HG02852 (cell line): Measurements from ENCODE around the gene HYOU1.
"Not testable (repeated sequence)": the region's sequence is repeated elsewhere in the genome, so short reads cannot be mapped to it uniquely, and the experiment has no call there.

Experiments used
- ATAC-seq: cut with Tn5 transposase; IDR thresholded peaks from one replicate; pipeline ENCODE4 v1.9.1; 2021; ENCODE audit warnings: mild to moderate bottlenecking, moderate library complexity; ENCODE audit not compliant: unreplicated experiment

HYOU1 gene

DNA sequence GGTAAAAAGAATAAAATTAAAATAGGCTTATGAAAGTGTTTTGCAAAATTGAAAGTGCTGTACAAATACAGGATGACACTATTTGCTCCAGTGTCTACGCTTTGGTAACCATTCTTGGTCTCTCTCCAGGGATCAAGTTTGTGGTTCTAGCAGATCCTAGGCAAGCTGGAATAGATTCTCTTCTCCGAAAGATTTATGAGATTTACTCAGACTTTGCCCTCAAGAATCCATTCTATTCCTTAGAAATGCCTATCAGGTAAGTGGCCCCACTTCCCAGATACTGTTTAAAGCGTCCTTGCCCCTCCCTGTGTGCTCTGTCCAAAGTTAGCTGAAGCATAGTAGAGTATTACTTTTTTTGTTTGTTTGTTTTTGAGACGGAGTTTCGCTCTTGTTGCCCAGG lies 35.4 kb downstream of the HYOU1 start:
- ATAC-seq: no peak

DNA sequence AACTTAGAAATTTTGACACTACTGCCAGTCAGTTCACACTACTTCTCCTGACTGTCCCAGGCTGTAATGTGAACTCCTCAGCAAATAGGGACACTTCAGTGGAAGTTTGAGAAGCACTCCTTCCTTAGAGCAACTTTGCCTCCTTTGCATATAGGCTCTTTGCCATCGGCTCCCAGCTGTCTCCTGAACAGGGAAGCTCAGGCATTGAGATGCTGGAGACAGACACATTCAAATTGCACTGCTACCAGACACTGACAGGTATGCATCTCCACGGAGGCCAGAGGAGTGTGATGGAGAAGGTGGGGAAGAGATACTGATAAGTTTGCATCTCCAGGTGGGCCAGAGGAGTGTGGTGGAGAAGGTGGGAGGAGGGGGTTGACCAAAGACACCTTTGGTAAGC lies 37.0 kb downstream of the HYOU1 start:
- ATAC-seq: no peak

DNA sequence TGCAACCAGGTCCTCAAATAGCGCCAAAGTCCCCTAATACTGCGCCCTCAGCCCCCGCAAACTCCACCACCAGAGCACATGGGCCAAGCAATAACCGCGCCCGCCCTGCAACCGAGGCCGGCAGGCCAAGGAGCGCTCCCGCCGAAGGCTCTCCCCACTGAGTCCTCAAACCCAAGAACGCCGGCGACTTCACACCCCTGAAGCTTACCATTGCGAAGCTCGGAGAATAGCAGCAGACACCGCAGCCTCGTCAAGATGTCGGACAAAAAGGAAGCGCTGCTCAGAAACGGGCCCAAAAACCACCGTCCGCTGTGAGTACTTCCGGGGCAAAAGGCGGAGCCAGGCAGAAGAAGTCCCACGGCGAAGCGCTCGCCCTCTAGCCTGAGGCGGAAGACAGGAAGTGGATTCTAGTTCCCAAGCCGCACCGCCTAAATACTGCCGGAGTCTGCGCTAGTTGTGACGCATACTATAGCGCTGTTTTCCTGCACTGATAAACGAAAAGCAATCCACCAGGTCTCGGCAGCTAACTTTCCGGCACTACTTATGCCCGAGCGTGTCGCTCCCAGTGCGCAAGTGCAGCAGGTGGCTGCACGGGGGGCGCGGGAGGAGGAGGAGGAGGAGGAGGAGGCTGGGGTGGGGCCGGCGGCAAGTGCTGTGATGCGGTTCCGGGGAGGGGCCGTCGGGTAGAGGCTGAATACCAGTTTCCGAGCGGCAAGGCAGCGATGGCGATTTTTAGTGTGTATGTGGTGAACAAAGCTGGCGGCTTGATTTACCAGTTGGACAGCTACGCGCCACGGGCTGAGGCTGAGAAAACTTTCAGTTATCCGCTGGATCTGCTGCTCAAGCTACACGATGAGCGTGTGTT lies 38.7 kb downstream of the HYOU1 start, which contains the start of the genes RPS25 and TRAPPC4:
Gene RPS25, minus strand, starts transcription at position 270 of the 865 bp plus-strand sequence. Its CDS starts 59 bp downstream, at position 211.
Gene TRAPPC4, plus strand, starts transcription at position 693 of the 865 bp plus-strand sequence. Its CDS starts 30 bp downstream, at position 723.
- peak; percentile 83 for ATAC-seq

DNA sequence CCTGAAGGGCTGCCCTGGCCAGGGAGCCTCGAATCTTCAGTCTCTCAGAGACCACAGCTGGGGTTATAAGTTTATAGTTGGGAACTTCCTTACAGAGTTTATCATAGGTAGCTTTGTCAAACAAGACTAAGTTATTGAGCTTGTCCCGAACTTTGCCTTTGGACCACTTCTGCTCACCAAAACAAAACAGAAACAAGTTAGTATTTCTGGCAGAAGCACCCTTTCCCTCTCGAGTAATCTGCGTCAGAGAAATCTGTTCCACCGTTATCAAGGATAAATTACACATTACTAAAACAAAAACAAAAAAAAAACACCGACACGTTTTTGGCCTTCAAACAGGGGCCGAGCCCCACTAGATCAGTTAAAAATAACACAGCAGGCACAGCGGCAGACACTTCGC lies 39.6 kb downstream of the HYOU1 start:
- ATAC-seq: not testable (repeated sequence)

DNA sequence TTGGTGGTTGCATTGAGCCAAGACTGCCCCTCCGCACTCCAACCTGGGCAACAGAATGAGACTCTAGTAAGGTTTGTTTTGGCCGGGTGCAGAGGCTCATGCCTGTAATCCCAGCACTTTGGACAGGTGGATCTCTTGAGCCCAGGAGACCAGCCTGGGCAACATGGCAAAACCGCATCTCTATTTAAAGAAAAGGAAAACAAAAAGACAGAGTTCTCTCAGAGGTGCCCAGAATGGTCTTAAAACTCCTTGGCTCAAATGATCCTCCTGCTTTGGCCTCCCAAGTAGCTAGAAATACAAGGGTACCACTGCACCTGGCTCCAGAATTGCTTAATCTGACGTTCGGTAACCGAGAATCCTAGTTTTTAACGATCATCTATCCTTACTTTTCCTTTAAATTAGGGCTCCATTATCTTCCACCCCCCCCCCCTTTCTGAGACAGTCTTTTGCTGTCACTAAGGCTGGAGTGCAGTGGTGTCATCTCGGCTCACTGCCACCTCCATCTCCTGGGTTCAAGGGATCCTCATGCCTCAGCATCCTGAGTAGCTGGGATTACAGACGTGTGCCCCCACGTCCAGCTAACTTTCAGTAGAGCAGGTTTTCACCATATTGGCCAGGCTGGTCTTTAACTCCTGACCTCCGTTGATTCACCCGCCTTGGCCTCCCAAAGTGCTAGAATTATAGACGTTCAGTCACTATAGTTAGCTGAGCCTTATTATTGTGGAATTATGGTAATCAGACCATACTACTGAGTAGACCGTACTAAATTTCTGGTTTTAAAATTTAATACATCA lies 40.6 kb downstream of the HYOU1 start:
- ATAC-seq: no peak

DNA sequence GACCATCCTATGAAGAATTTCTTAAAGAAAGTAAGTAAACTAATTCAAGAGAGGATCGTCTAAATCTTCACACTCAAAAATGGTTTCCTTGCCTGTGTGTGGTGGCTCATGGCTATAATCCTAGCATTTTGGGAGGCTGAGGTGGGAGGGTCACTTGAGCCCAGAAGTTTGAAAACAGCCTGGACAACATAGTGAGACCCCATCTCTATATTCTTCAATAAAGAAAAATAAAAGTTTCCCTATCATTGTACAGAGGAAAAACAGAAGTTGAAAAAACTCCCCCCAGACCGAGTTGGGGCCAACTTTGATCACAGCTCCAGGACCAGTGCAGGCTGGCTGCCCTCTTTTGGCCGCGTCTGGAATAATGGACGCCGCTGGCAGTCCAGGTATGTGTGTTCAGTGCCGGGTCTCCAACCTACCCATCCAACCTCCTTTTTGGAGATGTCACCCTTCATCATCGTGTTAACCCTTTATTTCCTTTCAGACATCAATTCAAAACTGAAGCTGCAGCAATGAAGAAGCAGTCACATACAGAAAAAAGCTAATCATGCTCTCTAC lies 41.9 kb downstream of the HYOU1 start:
- ATAC-seq: no peak

DNA sequence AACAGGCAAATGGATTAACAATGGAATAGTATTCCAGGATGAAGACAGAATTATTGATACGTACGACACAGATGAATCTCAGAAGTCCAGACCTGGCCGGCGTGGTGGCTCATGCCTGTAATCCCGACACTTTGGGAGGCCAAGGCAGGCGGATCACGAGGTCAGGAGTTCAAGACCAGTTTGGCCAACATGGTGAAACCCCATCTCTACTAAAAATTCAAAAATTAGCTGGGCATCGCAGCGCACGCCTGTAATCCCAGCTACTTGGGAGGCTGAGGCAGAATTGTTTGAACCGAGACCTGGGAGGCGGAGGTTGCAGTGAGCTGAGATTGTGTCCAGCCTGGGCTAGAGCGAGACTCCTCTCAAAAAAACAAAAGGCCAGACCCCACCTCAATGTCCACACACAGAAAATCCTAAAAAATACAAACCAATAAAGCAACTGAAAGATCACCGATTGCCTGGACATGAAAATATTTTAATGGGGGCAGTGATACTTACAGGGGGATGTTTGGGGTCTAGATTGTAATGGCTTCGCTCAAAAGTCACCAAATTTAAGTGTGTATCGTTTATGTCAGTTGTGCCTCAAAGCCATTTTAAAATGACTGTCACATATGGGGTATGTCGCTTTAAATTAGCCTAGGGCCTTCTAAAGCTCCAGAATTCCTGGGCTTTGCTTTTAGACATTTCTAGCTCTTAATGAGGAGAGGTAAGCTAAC lies 42.6 kb downstream of the HYOU1 start:
- no peak for ATAC-seq

DNA sequence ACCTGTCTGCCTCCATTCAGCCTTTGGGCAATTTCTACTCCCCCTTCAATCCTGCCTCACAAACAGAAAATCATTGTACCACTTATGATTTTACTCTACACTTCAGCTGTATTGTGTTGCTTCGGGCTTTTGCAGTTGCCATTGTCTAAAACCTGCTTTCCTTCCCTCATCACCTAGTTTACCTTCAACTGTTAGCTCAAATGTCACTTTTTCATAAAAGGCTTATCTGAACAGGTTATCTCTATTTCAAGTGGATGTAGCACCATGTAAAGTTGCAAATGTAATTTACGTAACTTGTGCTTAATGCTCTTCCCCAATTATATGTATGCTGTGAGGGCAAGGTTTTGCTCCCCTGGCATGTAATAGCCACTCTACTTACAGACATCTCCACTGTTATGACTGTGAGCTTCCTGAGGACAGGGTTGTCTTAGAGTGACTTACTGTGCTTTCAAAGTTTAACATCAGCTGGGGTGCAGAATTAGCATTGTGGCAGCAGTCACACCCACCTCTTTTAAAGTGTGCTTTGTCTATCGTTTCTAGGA lies 44.3 kb downstream of the HYOU1 start:
- no peak for ATAC-seq

DNA sequence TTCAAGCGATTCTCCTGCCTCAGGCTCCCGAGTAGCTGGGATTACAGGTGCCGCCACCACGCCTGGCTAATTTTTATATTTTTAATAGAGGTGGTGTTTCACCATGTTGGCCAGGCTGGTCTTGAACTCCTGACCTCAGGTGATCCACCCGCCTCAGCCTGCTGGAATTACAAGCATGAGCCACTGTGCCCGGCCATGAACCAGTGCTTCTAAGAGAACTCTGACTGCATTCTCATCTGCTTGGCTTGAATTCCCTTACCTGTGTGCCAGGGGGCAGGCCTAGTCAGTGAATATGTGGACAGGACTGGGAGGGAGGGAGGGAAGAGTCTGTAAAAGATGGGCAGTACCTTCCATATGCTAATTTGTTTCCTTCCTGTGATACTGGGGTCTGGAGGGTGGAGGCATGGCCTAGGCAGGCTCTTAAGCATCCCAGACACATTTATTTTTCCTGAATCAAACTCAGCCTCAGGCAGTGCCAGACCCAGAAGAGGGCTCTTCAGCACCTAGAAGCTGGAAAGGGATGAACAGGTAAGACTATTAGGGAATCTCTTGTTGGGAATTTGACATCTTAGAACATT lies 45.4 kb downstream of the HYOU1 start:
- ATAC-seq: no peak

DNA sequence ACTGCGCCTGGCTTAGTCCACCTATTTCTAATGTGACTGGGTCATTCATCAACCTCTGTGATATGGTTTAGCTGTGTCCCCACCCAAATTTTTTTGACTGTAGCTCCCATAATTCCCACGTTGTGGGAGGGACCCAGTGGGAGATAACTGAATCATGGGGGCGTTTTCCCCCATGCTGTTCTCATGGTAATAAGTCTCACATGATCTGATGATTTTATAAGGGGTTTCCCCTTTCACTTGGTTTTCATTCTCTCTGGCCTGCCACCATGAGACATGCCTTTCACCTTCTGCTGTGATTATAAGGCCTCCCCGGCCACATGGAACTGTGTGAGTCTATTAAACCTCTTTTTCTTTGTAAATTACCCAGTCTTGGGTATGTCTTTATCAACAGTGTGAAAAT lies 50.3 kb downstream of the HYOU1 start:
- ATAC-seq: no peak

DNA sequence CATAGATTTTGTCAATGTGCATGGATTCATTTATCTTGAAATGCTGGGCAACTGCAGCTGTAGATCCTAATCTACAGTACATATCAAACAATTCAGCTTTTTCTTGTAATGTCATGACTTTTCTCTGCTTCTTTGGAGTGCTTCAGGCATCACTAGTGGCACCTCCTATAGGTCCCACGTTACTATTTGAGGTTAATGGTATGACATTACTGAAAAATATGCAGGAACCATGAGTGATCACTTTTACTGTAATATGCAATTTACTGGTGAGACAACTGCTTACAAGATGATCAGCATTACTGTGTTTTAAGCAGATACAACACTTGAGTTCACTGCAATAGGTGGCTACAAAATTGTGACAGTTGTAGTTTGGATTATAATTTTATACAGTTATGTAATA lies 56.1 kb downstream of the HYOU1 start:
- ATAC-seq: no peak

DNA sequence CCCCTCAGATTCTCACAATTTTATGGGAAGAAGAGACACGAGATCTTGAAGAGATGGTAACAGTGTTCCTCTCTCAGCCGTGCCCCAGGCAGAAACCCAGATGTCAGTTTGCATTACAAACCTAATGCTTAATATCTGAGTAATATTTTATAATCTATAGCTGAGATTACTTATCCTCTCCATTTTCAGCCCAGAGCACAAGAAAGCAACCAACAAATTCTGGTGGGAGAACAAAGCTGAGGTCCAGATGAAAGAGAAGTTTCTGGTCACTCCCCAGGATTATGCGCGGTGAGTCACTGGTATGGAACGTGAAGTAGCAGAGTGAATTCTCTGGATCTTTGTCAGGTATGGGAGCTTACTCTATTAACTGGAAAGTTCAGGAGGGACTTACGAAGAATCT lies 58.2 kb downstream of the HYOU1 start:
- ATAC-seq: no peak

DNA sequence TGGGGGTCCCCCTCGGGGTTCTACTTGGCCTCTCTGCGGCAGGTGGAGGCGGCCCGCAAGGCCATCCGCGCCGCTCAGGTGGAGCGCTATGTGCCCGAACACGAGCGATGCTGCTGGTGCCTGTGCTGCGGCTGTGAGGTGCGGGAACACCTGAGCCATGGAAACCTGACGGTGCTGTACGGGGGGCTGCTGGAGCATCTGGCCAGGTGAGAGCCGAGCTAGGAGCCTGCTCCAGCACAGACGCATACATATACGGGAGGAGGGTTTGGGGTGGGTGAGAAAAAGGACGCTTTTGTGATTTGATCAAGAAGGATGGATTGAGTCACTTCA lies 58.7 kb downstream of the HYOU1 start:
- peak; percentile 19 for ATAC-seq

DNA sequence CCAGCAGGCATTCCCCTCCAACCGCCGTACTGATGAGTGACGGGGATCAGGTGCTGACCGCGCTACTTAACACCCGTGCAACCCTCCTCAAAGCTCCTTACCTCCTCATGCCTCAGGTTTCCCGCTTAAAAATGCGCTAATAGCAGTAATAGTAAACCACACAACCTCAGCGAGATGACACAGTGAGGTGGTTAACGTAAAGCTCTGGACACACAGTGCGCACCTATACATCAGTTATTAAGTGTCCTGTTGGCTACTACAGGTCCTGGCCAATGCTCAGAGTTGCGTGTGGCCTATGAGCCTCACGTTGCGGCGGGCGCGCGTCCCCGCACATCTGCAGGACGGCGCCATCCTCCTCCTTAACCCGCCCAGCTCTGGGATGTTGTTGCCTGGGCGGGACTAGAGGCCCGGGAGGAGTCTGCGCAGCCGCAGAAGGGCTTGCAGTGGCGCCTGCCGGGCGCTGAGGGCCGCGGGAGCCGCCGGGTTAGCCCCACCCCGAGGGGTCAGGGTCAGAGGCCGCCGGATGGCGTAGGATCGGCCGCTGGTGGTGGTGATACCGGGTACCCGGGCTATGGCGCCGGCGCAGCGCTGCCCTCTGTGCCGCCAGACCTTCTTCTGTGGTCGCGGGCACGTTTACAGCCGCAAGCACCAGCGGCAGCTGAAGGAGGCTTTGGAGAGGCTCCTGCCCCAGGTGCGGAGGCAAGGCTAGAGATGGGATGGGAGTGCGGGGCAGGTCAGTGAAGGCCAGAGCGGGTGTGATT lies 59.2 kb downstream of the HYOU1 start, which contains the start of gene CENATAC:
Gene CENATAC, plus strand, starts transcription at position 512 of the 761 bp plus-strand sequence. Its CDS starts 60 bp downstream, at position 572.
- peak; percentile 80 for ATAC-seq

DNA sequence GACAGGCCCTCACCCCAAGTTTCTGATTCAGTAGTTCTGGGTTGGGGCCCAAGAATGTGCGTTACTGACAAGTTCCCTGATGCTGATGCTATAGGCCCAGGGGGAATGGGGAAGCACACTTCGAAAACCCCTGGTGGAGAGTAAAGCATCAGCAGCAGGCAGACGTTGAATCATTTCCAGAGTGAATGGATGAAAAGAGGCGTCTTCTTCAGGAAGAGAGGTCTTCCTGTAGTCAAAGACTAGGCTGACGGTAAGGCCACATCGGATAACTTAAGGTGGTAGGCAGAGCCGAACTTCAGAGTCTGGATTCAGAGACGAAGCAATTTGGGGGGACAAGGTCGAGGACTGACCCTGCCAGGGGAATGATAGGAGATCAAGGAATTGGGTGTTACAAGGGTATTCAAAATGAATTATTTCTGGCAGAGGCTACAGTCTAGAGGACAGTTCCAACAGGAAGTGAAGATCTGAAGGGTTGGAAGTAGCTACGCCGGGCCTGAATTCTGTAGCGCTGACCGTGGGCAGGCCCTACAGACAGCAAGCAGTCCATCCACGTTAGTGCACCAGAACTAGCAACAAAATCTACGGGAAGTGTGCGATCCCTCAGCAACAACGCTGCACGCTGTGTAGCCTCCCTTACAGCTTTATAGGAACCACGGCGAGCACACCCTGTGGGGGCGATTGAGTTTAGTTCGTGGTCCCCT lies 59.9 kb downstream of the HYOU1 start:
- ATAC-seq: peak; percentile 25
